GM21390 (cell line): ENCODE data around the gene SPTSSB.
A peak's percentile ranks its signal among the peaks of the same experiment; 100 is the strongest.

Experiments
- ATAC-seq: cut with Tn5 transposase; IDR thresholded peaks from one replicate; pipeline ENCODE4 v1.9.1; 2021; ENCODE audit not compliant: unreplicated experiment

Gene SPTSSB, protein sequence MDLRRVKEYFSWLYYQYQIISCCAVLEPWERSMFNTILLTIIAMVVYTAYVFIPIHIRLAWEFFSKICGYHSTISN

DNA sequence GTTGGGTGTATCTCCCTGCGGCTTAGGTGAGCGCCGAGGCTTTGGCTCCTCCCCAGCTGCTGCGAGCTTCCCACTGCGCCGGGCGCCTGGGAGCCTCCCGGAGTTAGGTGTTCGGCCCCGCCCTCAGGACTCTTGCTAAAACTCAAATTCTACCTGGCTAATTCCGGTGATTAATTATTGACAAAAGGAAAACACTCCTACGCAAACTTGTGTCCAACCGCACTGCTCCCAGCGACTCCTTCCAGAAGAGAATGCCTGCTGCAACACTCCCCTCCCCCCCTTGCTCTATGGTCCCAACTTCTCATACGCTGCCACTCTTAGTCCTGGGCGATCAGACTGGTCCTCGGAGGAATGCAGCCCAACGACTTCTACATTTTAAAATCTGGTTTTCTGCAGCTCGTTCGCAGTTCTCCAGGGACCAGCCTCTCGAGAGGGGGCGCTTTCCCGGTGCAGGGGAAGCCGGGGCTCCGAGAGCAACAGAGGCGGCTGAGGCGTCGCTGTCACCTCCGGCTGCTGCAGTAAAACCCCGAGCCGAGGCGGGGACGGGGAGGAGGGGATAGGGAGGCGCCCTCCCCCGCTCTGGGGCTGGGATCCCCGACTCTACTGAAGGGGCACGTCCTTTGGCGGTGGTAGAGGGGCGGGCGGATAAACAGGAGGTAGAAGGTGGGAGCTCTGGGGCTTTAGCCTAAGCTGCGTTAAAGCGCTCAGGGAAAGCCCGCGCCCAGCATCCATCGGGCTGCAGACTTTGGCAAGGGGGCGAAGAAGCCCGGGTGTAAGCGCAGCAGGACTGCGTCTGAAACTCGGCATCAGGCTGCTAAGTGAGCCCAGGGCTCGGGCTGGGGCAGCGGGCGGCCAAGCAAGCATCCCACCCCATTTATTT lies at the start of gene SPTSSB:
TSS of gene SPTSSB (minus strand) at position 77 of the 880 bp plus-strand sequence. CDS start 25,194 bp downstream, outside the sequence.
- ATAC-seq, result peak; percentile 53

DNA sequence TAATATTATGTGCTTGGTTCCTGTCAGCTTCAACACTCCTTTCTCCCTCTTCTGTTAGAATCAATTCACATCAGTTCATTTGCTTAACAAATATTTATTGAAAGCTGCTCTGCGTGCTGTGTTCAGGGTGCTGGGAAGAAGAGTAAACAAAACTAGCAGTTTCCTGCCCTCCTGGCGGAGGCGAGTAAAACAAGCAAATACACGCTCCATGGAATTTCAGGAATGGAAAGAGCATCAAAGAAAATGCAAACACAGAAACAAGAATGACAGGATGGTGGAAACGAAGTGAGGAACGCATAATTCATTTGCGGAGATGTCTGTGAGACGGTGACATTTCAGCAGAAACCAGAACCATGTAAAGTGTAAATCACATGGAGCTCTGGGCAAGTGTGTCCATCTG lies 49.4 kb upstream of the SPTSSB start:
- ATAC-seq, result no peak

- no peak for ATAC-seq
Observed at GRCh38 chr3:161419555-161420333, 48.4 kb upstream of the SPTSSB start.

GRCh38 chr3:161415506-161416231 lies 44.4 kb upstream of the SPTSSB start:
- no peak for ATAC-seq

DNA sequence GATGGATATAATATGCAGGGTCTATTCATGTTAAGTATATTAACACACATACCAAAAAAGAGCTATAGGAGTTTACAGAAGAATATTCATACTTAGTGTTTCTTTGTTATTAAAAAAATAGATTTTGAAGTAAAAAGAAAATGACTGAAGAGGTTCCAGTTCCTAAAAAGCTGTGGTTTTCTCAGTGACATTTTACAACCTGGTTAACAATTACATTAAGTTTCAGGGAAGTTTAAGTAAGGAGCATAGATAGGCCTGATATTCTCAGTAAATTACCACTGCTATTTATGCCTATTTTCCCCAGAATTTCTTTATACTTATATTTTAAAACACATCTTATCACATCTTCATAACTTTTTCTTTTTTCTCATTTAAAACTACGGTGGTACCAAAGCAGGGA lies 43.6 kb upstream of the SPTSSB start:
- no peak for ATAC-seq

- peak; percentile 57 for ATAC-seq
Observed at GRCh38 chr3:161413855-161414210, 42.5 kb upstream of the SPTSSB start.

DNA sequence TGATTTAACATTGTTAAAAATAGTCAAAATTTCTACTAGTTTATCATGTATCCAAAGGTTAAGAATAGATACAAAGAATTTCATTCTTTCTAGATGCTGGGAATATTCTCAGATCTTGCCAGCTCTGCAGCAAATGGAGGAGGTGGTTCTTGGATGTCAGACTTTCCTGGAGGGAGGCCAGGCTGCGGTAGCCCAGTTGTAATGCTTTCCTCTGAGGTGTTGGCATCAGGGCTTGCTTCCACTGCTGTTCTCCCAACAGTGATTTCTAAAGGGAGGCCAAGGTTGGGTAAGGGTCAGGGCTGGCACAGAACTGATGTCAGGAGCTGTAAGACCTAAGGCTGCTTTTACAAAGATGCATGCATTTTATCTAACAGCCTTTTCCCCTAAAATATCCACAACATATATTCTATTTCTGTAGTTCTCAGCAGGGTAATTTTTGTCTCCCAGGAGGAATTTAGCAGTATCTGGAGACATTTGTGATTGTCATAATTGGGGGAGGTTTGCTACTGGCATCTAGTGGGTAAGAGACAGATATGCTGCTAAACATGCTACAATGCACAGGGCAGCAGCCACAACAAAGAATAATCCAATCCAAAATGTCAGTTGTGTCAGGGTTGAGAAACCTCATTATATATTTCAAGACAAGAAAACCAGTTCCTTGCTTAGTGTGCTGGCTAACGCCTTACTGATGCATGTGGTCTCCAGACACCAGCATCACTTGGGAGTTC lies 42.0 kb upstream of the SPTSSB start:
- peak; percentile 41 for ATAC-seq

- ATAC-seq, result no peak
Observed at GRCh38 chr3:161412123-161412522, 40.8 kb upstream of the SPTSSB start.

DNA sequence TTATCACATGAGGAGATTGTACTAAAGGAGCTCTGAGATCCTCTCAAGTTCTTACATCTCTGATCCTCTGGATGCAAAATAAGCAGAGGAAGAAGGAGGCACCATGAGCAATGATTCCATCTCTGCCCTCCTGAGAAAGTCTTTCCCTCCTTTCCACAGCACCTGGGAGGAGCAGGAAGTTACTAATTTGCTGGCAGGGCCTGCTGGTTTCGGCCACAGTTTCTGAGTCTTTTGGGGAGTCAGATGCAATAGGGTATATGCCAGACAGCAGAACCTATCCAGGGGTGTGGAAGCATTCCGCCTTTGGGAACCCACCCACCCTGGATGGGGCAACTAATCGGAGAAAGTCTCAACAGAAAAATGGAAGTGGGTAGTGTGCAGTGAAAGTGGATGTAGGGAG lies 38.5 kb upstream of the SPTSSB start:
- ATAC-seq, result no peak

GRCh38 chr3:161409069-161409468 lies 37.8 kb upstream of the SPTSSB start:
- no peak for ATAC-seq

DNA sequence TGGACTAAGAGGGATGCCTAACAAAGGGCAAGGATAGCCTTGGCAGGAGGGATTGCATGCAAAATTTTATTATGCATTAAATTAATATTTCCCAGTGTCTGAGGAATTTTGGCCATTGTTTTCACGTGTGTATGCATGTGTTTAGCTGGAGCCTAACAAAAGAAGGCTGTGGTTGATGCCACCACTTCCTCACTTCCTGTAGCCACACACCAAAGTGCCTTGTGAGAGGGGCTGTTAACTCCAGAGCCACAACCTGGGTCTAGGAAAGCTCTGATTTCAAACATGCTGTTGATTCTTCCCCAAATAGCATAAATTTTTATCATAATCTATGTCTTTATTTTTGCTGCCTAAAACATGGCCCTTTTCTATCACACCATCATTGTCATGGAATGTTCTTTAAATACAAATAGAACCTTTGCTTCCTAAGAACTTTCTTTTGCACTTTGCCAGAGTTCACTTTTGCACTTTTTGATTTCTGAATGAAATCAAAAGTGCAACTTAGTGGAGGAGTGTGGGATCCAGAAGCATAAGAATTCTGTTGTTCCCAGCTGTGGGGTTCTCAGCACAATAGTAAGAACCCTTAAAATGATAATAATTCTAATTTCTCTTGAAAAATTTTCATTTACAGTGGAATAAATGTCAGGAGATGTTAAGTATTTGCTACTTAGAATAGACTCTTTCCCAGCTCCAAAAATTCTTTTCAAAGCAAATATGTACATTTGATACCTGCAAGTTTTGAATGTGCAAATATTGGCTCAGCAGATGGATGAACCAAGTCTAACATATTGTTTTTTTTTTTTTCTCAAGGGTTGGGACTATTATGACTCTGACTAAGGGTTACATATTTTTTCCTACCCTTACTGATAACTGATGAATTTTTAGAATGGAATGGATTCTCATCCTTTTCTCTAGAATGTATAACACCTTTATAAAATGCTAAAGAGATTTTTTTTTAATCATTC lies 35.6 kb upstream of the SPTSSB start:
- ATAC-seq, result no peak

DNA sequence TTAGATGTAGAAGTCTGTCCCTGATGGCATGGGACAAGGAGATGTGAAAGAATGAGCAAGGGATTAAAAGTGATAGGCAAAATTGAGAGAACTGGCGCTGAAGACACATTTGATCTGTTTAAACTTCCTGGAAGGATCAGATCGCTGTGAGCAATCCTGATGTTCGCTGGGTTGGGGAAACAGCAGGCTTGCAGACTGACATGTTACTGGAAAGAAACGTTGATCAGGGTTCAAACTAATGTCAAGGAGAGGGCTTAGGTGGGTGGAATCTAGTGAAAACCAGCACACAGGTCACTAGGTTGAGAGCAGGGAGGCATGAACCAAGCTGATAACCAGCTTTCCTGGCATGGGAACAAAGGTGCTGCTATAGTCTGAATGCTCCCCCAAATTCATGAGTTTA lies 34.5 kb upstream of the SPTSSB start:
- ATAC-seq, result no peak

DNA sequence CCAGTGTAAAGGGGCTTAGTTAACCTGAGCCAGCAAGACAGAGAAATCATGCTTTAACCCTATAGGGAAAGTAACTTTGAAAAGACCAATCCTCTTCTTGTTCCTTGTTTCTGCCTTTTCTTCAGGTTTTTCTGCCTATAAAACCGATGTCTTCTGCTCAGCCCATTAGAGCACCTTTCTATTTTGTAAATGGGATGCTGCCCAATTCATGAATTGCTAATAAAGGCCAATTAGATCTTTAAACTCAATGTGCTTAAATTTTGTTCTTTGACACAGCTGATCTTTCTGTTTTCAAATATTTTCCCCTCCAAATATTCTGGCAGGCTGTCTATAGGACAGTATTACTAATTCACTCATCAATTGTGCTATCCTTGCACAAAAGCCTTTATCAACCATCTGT lies 33.8 kb upstream of the SPTSSB start:
- ATAC-seq, result no peak

GRCh38 chr3:161403251-161403650 lies 31.9 kb upstream of the SPTSSB start:
- no peak for ATAC-seq

GRCh38 chr3:161401389-161401788 lies 30.1 kb upstream of the SPTSSB start:
- ATAC-seq, result no peak

- ATAC-seq, result no peak
Observed at GRCh38 chr3:161400650-161401049, 29.3 kb upstream of the SPTSSB start.

DNA sequence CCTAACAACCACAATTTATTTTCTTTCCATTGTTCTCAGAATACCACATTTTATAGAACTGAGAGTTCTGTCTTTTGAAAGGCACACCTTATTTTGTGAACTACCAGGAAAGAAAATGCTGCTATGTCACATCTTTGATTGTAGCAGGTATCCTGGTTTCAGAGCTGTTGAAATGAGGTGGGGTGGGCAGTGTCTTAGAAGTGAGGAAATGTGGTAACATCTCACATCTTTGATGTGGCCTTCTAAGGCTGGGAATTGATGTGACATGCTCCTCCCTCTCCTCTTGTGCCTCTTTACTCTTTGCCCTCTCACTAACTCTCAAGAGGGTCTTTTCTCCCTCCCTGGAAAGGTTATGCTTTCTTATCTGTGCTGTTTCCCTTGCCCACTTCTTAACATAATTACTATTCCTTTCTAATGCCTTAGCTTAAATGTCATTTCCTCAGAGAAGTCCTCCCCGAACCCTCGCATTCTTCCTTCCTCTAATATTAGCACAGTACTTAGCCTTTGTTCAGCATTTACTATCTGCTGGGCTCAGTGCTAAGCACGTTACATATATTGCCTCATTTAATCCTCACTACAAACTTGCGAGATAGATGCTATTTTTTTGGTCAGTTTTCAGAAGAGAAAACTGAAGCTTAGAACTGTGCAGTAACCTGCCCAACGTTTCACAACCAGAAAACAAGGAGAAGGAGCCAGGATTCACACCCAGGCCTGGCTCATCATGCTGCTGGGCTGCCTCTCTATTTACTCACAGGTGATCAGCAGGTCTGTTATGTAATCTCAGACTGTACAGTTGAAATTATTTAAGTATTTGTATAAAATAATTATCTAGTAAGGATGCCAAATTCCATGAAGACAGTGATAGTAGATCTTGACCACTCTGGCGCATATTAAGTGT lies 24.0 kb upstream of the SPTSSB start:
- ATAC-seq, result no peak

DNA sequence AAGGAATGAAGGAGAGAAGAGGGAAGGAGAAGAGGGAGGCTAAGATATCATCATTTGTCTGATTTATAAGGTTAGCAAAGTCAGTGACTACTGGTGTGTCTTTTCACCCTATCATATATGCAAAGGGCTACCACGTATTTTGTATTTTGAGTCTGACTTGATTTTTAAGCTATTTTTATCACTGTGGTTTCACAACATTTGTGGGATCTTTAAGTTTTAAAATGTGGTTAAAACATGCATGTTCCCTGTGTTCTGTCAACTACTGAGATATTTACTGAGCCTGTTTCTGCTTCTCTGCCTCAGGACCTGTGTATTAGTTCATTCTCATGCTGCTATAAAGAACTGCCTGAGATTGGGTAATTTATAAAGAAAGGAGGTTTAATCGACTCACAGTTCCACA lies 22.5 kb upstream of the SPTSSB start:
- no peak for ATAC-seq

DNA sequence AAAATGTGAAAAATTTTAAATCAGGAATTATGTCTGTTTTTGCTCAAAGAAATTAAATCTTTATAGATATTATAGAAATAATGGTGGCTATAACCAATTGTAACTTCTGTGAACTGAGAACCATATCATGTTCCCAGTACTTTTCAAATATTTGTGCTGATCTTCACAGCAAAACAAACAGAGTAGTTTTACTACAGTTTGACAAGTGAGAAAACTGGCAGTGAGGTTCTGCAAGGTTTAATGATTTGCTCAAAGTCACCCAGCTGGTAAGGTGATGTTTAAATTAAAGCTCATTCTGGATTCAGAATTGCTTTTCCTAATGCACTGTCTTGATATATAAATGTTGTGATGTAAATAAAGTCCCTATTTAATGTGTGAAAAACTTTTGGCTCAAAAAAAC lies 22.0 kb upstream of the SPTSSB start:
- no peak for ATAC-seq
